Activated CD4-positive, alpha-beta T cell treated with anti-CD3 and anti-CD28 coated beads, Interleukin-2, amount 10 ng/mL, durations not matched to agents 24 days and 14 days (primary cell): Measurements from ENCODE around the gene PRKCA. TPM values are rescaled to one million over a fixed set of nuclear protein-coding genes. Genes with fewer than 3 reads are reported as not detected.
"Not testable (repeated sequence)": the region's sequence is repeated elsewhere in the genome, so short reads cannot be mapped to it uniquely, and the experiment has no call there.

Experiments
- DNase-seq: peaks from one replicate; pipeline ENCODE4 v3.0.0; 2022
- H3K27ac Mint-ChIP-seq: one replicate; pipeline ENCODE4 v1.8.0; 2022; ENCODE audit warnings: mild to moderate bottlenecking, mixed read lengths
- H3K27me3 Mint-ChIP-seq: one replicate; pipeline ENCODE4 v1.8.0; 2022; ENCODE audit warnings: mixed read lengths
- H3K36me3 Mint-ChIP-seq: one replicate; pipeline ENCODE4 v1.8.0; 2022; ENCODE audit warnings: low read depth, mild to moderate bottlenecking, mixed read lengths
- H3K4me1 Mint-ChIP-seq: one replicate; pipeline ENCODE4 v1.8.0; 2021; ENCODE audit warnings: mixed read lengths
- H3K4me3 Mint-ChIP-seq: one replicate; pipeline ENCODE4 v1.8.0; 2022; ENCODE audit warnings: mild to moderate bottlenecking, moderate library complexity, mixed read lengths
- H3K9me3 Mint-ChIP-seq: one replicate; pipeline ENCODE4 v1.8.0; 2021; ENCODE audit warnings: mixed read lengths
- intact Hi-C: fragments of 100-400 bp; cut with micrococcal nuclease; formaldehyde crosslinking; loops from one replicate; pipeline ENCODE4 v1.15.1; 2023
- total RNA-seq: library from RNA; stranded (reverse); gene quantifications from 2 replicates; pipeline ENCODE4 v1.2.3, GENCODE V29; 2022

PRKCA gene
- total RNA-seq, 1 donor from 2014 or later, result 164 TPM

DNA sequence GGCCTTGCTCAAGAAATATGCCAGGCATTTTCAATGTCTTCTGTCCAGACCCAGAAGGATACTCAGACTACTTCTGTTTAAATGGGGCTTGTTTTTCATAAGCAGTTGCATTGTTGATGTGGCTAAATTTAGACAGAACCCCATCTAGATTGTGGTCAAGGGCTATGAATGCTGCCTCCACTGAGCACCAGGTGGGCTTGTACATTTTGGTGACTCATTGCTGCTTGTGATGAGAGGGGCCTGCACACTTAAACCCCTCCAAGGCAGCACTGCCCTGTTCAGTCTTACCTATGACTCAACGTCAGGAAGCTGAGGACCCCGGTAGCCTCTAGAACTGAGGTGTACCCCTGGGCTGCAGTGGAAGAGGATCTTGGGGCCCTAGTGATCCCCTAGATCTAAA lies 144.0 kb downstream of the PRKCA start:
- no peak for DNase-seq
- Mint-ChIP-seq H3K36me3 (peaks cover 42% of the 10 kb centered on the region), H3K9me3 (no peaks in the 10 kb centered on the region), H3K27me3 (no peaks in the 10 kb centered on the region), H3K4me1 (peaks cover 40% of the 10 kb centered on the region), H3K4me3 (no peak overlapping the region), H3K27ac (no peak overlapping the region)
- intact Hi-C loops, result no loop called here

GRCh38 chr17:66447159-66447558 lies 144.7 kb downstream of the PRKCA start:
- DNase-seq, result no peak
- intact Hi-C loops, result no loop called here
- Mint-ChIP-seq H3K27me3 (no peaks in the 10 kb centered on the region), H3K36me3 (peaks cover 40% of the 10 kb centered on the region), H3K4me3 (no peak overlapping the region), H3K27ac (no peak overlapping the region), H3K9me3 (no peaks in the 10 kb centered on the region), H3K4me1 (peaks cover 42% of the 10 kb centered on the region)

DNA sequence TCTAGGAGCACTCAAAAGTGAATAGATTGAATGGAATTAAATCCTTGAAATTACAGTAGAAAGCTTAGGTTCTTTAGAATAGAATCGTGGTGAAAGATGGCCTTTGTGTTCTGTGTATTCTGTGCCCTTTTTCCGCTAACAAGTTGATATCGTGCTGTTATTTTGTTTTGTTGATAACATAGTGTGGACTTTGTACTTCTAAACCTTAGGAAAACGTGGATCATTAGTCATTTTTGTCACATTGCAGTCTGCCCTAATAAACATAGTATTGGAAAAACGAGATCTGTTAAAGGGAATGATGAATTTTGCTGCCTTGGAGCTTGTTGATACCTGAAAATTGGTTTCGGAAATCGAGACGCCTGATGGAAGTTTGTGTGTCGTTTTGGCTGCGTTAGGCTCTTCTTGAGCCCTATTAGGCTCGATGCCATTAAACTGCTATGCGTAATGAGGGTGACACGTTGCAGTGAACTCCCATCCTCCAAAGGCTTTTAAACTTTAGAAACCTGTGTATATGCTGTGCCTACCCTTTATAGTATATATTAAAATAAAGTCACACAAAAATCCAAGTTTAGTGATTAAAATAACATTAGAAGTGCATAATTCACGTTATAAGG lies 145.7 kb downstream of the PRKCA start:
- no peak for DNase-seq
- intact Hi-C loops, result no loop called here
- Mint-ChIP-seq H3K9me3 (no peaks in the 10 kb centered on the region), H3K27ac (no peak overlapping the region), H3K36me3 (peaks cover 34% of the 10 kb centered on the region), H3K27me3 (no peaks in the 10 kb centered on the region), H3K4me1 (peaks cover 37% of the 10 kb centered on the region), H3K4me3 (no peak overlapping the region)

- intact Hi-C loops, result no loop called here
- Mint-ChIP-seq H3K9me3 (peaks cover 3% of the 10 kb centered on the region), H3K27ac (no peak overlapping the region), H3K36me3 (peaks cover 37% of the 10 kb centered on the region), H3K27me3 (no peaks in the 10 kb centered on the region), H3K4me3 (no peak overlapping the region), H3K4me1 (peaks cover 34% of the 10 kb centered on the region)
- no peak for DNase-seq
These were observed 147.1 kb downstream of the PRKCA start for GRCh38 chr17:66449418-66449977.

DNA sequence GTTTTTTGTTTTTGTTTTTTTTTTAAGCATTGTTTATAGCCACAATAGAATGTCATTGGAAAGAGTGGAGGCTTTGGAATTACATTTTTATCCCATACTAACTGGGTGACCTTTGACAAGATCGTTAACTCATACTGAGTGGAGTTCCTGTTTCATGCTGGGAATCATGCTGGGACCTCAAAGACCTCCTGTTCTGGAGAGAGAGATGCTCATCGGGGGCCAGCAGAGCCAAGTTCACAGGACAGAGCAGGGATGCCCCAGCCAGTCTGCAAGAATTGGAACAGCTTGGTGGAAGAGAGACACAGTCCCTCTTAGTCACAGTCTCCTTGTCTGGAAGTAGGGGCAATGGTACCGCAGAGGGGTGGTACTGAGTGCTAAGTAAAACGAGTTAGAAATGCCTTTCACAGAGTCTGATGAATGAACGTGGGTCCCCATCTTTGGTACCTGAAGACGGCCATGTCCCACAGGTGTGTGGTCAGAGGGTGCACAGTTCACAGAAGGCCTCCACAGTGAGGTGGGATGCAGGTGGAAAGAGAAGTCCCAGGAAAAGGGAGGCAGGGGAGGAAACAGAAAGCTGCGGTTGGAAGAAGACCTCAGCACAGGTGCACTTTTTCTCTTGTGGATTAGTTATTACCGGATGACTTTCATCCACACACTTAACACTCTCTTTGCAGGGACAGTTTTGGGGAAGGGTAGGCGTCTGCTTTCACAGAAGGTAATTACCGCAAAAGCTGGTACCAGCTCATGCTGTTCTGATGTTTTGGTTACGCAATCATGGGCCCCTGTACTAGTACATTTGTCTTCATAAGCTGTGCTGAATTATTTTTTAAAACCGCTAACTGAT lies 147.8 kb downstream of the PRKCA start:
- H3K4me3 Mint-ChIP-seq, result peak overlapping the region; percentile 53
- DNase-seq, result no peak
- no peaks in the 10 kb centered on the region for H3K27me3 Mint-ChIP-seq
- peaks cover 38% of the 10 kb centered on the region for H3K36me3 Mint-ChIP-seq
- peaks cover 31% of the 10 kb centered on the region for H3K4me1 Mint-ChIP-seq
- peaks cover 5% of the 10 kb centered on the region for H3K9me3 Mint-ChIP-seq
- peak overlapping the region; percentile 78 for H3K27ac Mint-ChIP-seq
- intact Hi-C loops, result no loop called here

- no peaks in the 10 kb centered on the region for H3K27me3 Mint-ChIP-seq
- no peak for DNase-seq
- H3K27ac Mint-ChIP-seq, result peak overlapping the region; percentile 63
- peaks cover 9% of the 10 kb centered on the region for H3K9me3 Mint-ChIP-seq
- intact Hi-C loops, result no loop called here
- peaks cover 33% of the 10 kb centered on the region for H3K4me1 Mint-ChIP-seq
- H3K4me3 Mint-ChIP-seq, result peak overlapping the region; percentile 53
- peaks cover 43% of the 10 kb centered on the region for H3K36me3 Mint-ChIP-seq
These were observed 148.4 kb downstream of the PRKCA start for GRCh38 chr17:66450852-66451158.

- Mint-ChIP-seq H3K4me1 (peaks cover 29% of the 10 kb centered on the region), H3K27ac (peak overlapping the region; percentile 31), H3K36me3 (peaks cover 46% of the 10 kb centered on the region), H3K4me3 (no peak overlapping the region), H3K9me3 (peaks cover 13% of the 10 kb centered on the region), H3K27me3 (no peaks in the 10 kb centered on the region)
- no peak for DNase-seq
- intact Hi-C loops, result loop anchor here (2.0 kb wide), 1 partner anchor 15 kb away; no protein-coding TSS in a partner anchor
These were observed 149.1 kb downstream of the PRKCA start for GRCh38 chr17:66451188-66452149.

DNA sequence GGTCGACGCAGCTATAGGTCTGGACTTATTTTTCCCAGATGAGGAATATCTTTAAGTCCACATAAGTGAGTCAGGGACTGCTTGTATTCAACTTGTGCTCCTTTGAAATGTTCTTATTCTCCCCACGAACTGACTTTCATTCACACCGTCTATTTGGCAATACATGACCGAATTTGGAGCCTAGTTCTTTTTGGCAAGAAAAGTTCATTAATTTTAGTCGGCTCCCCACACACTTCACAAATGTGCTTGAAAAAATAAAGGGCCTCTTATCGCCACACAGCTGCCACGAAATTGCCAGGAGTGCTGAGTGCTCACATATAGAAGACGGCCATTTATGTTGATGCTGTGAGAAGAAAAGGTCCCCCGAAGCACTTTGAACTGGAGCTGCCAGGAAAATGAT lies 152.6 kb downstream of the PRKCA start:
- DNase-seq, result no peak
- Mint-ChIP-seq H3K4me1 (peaks cover 26% of the 10 kb centered on the region), H3K27me3 (no peaks in the 10 kb centered on the region), H3K4me3 (no peak overlapping the region), H3K27ac (no peak overlapping the region), H3K9me3 (peaks cover 25% of the 10 kb centered on the region), H3K36me3 (peaks cover 75% of the 10 kb centered on the region)
- intact Hi-C loops, result no loop called here

GRCh38 chr17:66457499-66457898 lies 155.1 kb downstream of the PRKCA start:
- intact Hi-C loops, H3K4me3 Mint-ChIP-seq, DNase-seq, H3K27me3 Mint-ChIP-seq, H3K27ac Mint-ChIP-seq: not testable (repeated sequence)
- Mint-ChIP-seq H3K4me1 (peaks cover 13% of the 10 kb centered on the region), H3K36me3 (peaks cover 74% of the 10 kb centered on the region), H3K9me3 (peaks cover 25% of the 10 kb centered on the region)

DNA sequence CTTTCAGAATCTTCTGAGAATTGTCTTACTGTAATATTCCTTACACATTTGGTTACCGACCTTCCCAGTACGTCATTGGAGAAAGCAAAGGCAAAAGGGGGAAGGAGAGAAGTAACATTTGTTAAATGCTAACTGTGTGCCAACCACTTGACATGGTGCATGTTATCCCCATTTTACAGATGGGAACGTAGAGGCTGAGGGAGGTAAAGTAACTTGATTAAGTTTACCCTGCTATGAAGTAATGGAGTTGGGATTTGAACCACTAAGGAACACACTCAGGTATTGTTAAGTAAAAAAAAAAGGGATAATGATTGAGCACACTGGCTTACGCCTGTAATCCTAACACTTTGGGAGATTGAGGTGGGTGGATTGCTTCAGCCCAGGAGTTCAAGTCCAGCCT lies 156.4 kb downstream of the PRKCA start:
- peaks cover 72% of the 10 kb centered on the region for H3K36me3 Mint-ChIP-seq
- peak overlapping the region; percentile 4 for H3K27ac Mint-ChIP-seq
- H3K4me3 Mint-ChIP-seq, result no peak overlapping the region
- H3K4me1 Mint-ChIP-seq, result peaks cover 20% of the 10 kb centered on the region
- peaks cover 25% of the 10 kb centered on the region for H3K9me3 Mint-ChIP-seq
- DNase-seq, result no peak
- intact Hi-C loops, result no loop called here
- no peaks in the 10 kb centered on the region for H3K27me3 Mint-ChIP-seq

DNA sequence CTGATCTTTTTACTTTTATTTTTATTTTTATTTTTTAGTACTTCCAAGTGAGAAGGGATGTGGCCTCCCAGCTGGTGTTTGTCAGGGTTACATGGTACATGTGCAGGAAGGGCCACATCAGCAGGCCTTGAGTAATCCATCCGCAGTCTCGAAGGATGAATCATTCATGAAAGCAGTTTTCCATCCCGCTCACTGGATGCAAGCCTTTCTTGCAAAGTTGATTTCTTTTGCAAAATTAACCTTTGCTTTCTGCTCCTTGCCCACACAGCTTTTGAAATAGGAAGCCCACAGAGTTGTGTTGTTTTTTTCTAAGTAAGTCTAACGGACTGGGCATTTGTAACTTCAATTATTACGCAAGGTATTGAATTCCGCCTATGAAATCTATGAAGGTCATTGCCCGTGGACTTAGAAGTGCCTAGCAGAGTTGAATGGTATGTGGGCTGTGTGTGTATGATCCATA lies 157.4 kb downstream of the PRKCA start:
- H3K27me3 Mint-ChIP-seq, result no peaks in the 10 kb centered on the region
- no peak for DNase-seq
- intact Hi-C loops, result no loop called here
- no peak overlapping the region for H3K27ac Mint-ChIP-seq
- peaks cover 62% of the 10 kb centered on the region for H3K36me3 Mint-ChIP-seq
- peaks cover 24% of the 10 kb centered on the region for H3K4me1 Mint-ChIP-seq
- H3K4me3 Mint-ChIP-seq, result no peak overlapping the region
- H3K9me3 Mint-ChIP-seq, result peaks cover 21% of the 10 kb centered on the region

DNA sequence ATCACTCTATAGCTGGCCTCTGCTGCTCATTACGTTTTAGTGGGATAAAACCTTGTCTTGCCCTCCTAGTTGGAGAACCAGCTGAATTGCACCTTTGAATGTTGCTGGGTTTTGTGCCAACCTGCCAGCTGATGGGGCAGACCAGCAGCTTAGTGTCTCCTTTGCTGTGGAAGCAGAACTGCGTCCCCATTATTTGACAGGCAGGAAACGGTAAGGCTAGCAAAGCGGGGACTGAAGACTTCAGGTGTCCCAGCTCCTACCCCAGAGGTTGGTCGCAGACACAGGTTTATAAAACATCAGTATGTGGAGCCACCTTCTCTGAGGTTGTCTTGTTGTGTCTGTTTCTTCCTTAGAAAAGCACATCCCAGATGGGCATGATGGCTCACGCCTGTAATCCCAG lies 158.1 kb downstream of the PRKCA start:
- DNase-seq, result no peak
- Mint-ChIP-seq H3K27ac (peak overlapping the region; percentile 37), H3K9me3 (peaks cover 19% of the 10 kb centered on the region), H3K4me3 (no peak overlapping the region), H3K27me3 (no peaks in the 10 kb centered on the region), H3K4me1 (peaks cover 25% of the 10 kb centered on the region), H3K36me3 (peaks cover 55% of the 10 kb centered on the region)
- intact Hi-C loops, result no loop called here

- Mint-ChIP-seq H3K27me3 (no peaks in the 10 kb centered on the region), H3K4me3 (no peak overlapping the region), H3K9me3 (peaks cover 12% of the 10 kb centered on the region), H3K36me3 (peaks cover 47% of the 10 kb centered on the region), H3K27ac (peak overlapping the region; percentile 1), H3K4me1 (peaks cover 32% of the 10 kb centered on the region)
- no peak for DNase-seq
- intact Hi-C loops, result no loop called here
These were observed 159.1 kb downstream of the PRKCA start for GRCh38 chr17:66461343-66461995.
